GM19324 (cell line): Measurements from ENCODE around the gene MSH4.
"Not testable (repeated sequence)": the region's sequence is repeated elsewhere in the genome, so short reads cannot be mapped to it uniquely, and the experiment has no call there.

Source experiments
- ATAC-seq: cut with Tn5 transposase; IDR thresholded peaks from one replicate; pipeline ENCODE4 v1.9.1; 2021; ENCODE audit warnings: mild to moderate bottlenecking, moderate library complexity; ENCODE audit not compliant: unreplicated experiment, low FRiP score

MSH4 gene

DNA sequence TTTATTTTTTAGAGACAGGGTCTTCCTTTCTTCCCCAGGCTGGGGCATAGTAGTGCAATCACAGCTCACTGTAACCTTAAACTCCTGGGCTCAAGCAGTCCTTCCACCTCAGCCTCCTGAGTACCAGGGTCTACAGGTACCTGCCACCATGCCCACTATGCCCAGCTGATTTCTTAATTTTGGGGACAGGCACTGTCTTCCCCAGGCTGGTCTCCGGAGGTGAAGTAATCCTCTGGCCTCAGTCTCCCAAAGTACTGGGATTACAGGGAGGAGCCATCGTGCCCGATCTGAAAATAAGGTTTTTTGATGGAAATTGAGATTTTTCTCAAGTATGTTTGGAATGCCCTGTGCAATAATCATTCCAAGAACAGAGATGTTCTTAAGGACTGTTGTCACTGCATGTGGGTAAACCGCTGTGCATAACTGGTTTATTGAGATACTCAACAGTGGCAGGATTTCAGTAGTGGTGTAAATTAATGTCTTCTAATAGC is 934 bp upstream of the MSH4 start:
- ATAC-seq = no peak

DNA sequence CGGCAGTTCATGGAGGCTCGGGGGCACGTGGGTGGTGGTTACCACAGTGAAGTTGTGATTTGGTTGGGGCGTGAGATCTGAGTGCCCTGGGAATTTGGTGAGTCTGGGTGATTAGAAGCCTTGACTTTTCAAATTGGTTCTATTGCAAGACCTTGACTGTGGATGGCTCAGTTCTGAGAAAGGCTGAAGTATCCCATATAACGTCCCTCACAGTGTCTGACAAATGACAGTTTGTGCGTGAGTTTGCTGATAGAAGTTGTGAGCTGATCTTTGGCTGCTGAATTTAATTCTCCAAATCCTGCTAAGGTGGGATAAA is 549 bp downstream of the MSH4 start:
- no peak for ATAC-seq

DNA sequence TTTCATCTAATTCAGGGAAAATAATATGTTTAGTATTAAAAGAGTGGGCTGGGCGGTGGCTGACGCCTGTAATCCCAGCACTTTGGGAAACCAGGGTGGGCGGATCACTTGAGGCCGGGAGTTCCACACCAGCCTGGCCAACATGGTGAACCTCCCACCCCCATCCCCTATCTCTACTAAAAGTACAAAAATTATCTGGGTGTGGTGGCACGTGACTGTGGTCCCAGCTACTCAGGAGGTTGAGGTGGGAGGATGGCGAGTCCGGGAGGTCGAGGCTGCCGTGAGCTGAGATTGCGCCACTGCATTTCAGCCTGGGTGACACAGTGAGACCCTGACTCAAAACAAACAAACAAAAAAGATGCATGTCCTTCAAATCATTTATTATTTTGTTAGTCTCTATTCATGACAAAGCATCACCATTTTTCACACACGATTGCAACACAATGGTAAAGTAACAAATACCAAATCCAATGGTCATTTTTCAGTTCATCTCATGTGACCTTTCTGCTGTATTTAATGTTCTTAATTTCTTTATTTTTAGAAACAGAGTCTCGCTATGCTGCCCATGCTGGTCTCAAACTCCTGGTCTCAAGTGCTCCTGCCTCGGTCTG is 1.0 kb downstream of the MSH4 start:
- no peak for ATAC-seq

DNA sequence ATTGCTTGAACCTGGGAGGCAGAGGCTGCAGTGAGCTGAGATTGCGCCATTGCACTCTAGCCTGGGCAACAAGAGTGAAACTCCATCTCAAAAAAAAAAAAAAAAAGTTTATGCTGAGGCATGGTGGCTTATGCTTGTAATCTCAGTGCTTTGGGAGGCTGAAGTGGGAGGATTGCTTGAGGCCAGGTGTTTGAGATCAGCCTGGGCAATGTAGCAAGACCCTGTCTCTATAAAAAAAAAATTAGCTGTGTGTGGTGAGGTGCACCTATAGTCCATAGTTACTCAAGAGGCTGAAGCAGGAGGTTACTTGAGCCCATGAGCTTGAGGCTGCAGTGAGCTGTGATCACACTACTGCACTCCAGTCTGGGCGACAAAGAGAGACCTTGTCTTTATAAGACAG is 4.8 kb downstream of the MSH4 start:
- ATAC-seq = not testable (repeated sequence)

DNA sequence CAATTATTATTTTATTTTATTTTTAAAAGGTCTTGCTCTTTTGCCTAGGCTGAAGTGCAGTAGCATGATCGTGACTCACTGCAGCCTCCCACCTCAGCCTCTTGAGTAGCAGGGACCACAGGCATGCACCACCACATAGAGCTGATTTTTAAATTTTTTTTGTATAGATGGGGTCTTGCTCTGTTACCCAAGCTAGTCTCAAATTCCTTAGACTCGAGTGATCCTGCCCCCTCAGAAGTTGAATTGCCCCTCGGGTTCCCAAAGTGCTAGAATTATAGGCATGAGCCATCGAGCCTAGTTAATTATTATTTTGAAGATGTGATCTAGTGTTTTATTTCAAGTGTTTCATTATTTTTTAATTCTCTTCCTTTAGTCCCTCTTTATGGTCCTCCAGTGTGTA is 12.2 kb downstream of the MSH4 start:
- ATAC-seq = no peak

DNA sequence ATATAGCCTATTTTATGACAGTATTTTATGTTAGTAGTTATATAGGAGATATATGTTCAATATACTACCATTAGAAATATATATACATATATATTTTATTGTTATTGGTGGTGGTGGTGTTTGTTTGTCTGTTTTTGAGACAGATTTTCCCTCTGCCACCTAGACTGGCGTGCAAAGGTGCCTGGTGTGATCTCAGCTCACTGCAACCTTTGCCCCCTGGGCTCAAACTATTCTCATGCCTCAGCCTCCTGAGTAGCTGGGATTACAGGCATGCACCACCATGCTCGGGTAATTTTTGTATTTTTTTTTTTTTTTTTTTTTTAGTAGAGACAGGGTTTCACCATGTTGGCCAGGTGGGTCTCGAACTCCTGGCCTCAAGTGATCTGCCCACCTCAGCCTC is 13.4 kb downstream of the MSH4 start:
- ATAC-seq = not testable (repeated sequence)

DNA sequence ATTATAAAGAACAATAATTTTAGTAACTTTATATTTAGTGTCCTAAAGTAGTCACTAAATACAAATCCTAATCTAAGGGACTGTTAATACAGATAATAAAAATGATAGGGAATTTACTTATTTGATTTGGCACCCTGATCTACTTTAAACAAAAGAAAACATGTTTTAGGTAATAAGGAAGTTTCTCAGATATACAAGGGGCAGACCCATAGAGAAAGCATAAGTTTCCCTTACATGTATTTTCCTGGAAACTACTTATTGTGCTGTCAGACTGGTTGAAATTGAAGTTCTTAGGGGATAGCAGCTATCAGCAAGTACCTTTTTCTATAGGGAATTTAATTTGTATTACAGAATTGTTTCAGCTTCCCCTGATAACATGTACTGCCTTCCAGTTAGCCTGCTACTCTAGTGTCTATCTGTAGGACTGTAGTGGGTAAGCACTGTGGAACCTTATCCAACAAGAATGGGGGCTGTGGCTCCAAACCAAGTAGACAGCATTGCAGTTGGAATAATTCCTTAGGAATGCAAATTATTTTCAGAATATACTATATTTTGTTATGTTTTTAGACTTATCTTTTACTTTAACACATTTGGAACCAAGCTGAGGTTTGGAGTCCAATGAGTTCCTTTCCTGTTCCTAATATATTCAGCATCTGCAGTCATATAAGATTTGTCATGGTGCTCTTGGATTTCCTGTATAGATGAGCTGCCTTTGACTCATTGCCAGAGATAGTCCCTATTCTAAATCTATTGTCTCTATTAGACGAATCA is 14.7 kb downstream of the MSH4 start:
- ATAC-seq = no peak

DNA sequence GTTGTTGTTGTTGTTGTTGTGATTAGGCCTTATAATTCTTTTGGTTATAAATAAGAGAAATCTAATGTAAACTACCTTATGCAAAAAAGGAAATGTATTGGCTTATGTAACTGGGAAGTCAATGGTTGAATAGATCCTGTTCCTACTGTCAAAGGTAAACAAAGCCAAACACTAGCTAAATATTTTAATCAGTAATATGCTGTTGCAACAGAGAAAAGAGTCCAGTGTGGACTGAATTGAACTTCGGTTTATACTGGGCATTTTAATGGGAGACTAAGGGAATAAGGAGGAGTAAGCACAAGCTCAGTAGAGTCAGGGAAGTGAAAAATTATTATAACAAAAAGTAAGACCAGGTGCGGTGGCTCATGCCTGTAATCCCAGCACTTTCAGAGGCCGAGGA is 15.4 kb downstream of the MSH4 start:
- ATAC-seq = no peak

DNA sequence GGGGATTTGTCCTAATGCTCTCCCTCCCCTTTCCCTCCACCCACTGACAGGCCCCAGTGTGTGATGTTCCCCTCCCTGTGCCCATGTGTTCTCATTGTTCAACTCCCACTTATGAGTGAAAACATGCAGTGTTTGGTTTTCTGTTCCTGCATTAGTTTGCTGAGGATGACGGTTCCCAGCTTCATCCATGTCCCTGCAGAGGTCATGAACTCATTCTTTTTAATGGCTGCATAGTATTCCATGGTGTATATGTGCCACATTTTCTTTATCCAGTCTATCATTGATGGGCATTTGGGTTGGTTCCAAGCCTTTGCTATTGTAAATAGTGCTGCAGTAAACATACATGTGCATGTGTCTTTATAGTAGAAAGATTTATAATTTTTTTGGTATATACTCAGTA is 26.9 kb downstream of the MSH4 start:
- ATAC-seq = not testable (repeated sequence)

DNA sequence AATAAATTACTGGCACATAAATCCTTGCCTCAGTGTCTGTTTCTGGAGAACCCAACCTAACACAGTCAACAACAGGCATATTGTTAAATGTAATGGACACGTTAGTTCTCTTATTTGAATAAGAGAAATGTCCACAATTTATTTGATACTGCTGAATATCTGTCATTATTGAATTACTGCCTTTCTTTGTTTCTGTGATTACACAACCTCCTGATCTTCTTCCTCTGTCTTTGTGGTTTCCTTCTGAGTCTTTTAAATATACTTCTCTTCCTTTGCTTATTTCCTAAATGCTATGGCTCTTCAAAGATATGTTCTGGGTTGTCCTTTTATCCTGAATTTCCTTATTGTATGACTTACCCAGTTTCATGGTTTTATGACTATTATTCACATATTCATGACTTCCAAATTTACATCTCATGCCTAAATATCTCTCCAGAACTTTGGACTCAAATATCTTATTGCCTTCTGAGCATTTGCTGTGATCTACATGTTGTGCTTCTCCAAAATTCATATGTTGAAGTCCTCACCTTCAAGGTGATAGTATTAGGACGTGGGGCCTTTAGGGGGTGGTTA is 39.9 kb downstream of the MSH4 start:
- no peak for ATAC-seq

DNA sequence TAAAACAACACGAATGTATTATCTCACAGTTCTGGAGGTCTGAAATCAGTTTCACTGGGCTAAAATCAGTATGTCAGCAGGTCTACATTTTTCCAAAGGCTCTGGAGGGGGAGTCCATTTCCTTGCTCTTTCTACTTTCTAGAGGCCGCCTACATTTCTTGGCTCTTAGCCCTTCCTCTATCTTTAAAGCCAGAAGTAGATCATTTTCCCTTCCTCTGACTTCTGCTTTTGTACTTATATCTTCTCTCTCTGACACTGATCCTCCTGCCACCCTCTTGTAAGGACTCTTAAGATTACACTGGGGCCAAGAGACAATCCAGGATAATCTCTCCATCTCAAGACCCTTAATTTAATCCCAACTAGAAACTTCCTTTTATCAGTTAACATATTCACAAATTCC is 41.4 kb downstream of the MSH4 start:
- no peak for ATAC-seq

DNA sequence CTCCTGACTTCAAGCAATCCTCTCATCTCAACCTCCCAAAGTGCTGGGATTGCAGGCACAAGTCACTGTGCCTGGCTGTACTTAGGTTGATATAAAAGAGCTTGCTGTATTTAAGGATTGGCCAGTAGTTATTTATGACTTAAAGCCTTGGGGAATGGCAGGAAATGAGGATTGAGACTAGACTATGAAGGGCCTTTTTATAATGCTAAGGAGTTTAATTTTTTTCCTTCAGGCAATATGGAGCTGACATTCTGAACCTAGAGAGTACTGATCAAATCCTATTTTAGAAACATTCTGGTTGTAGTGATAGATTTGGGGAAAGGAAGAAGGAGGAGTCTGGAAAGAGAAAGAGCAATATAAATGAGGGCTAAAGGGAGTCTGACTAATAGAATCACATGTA is 44.7 kb downstream of the MSH4 start:
- ATAC-seq = no peak

DNA sequence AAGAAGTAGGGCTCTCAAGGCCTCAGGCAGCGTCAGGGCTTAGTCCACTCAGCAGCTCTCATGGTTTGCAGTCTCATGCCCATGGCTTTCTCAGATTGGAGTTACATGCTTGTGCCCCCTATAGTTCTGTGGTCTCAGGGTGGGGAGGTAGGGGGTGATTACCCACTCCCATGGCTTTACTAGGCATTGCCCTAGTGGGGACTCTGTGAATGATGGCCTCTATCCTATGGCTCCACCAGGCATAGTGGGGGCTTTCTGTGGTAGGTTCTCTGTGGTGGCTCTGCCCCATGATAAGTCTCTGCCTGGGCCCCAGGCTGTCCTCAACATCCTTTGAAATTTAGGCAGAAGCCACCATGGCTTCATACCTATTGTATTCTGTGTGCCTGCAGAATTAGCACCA is 48.9 kb downstream of the MSH4 start:
- ATAC-seq = no peak

DNA sequence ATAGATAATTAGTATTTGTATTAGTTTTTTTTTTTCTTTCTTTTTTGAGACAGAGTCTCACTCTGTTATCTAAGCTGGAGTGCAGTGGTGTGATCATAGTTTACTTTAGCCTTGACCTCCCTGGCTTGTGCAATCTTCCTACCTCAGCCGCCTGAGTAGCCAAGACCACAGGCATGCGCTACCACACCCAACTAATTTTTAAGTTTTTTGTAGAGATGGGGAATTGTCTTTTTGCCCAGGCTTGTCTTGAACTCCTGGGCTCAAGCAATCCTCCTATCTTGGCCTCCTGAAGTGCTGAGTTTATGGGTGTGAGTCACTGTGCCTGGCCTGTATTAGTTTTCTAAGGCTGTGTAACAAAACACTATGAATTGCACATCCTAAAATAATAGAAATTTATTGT is 58.3 kb downstream of the MSH4 start:
- no peak for ATAC-seq

DNA sequence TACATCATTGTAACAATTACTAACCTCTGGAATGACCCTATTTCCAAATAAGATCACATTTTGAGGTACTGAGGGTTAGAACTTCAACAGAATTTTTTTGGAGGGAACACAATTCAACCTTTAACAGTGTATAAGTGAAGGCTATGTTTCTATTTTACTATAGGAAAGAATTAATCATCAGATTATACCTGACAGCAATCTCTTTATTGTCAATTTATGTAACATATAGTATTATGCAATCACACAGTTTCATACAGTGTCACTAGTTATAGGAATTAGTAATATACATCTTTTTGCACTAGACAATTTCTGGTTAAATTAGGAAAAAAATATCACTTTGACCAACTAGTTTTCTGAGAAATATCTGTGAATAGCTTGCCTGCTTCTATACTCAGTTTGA is 59.1 kb downstream of the MSH4 start:
- no peak for ATAC-seq

DNA sequence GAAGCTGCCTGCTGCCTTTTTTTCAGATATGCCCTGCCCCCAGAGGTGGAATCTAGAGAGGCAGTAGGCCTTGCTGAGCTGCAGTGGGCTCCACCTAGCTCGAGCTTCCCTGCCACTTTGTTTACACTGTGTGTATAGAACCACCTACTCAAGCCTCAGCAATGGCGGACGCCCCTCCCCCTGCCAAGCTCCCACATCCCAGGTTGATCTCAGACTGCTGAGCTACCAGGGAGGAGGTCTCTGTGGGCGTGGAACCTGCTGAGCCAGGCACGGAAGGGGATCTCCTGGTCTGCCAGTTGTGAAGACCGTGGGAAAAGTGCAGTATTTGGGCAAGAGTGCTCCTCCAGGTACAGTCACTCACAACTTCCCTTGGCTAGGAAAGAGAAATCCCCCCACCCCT is 65.1 kb downstream of the MSH4 start:
- no peak for ATAC-seq

DNA sequence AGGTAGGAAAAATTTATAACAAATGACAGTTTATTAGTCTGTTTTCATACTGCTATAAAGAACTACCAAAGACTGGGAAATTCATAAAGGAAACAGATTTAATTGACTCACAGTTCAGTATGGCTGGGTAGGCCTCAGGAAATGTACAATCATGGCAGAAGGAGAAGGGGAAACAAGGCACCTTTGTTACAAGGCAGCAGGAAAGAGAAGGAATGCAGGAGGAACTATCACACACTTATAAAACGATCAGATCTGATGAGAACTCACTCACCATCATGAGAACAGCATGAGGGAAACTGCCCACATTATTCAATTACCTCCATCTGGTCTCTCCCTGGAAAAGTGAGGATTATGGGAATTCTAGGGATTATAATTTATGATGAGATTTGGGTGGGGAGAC is 74.3 kb downstream of the MSH4 start:
- ATAC-seq = no peak

DNA sequence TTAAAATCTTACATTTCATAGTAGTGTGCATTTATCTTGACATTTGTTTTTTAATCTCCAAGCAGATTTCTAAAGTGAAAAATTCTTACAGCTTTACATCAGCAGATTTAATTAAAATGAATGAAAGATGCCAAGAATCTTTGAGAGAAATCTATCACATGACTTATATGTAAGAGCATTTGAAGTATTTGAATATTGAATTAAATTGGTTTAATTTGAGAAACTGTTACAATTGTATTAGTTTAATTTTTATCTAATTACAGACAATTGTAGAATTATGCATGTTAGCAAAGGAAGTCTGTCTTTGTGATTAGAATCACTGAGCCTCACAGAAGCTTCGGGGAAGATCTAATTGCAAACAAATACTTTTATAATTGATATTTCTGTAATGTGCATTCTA is 83.3 kb downstream of the MSH4 start:
- no peak for ATAC-seq

DNA sequence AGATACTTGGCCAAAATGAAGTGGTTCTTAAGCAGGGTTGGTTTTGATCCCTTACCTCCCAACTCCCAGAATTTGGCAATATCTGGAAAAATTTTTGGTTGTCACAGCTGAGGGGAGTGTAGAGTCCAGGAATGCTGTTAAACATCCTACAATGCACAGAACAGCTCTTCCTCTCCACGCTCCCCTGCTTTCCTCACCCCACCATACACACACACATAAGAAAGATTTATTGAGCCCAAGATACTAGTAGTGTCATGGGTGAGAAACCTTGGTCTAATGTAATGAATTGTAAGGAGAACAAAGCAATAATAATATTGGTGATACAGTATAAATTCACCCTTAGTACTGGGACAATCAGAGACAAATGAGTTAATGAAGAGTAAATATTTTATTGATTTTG is 87.8 kb downstream of the MSH4 start:
- ATAC-seq = no peak

DNA sequence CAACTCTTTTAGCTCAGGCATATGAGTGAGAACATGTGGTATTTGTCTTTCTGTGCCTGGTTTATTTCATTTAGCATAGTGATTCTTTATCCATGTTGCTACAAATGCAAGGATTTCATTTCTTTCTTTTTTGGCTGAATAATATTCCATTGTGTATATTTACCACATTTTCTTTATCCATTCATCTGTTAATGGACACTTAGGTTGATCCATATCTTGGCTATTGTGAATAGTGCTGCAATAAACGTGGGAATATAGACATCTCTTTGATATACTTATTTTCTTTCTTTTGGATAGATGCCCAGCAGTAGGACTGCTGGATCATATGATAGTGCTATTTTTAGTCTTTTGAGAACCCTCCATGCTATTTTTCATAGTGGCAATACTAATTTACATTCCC is 104.7 kb downstream of the MSH4 start:
- no peak for ATAC-seq

DNA sequence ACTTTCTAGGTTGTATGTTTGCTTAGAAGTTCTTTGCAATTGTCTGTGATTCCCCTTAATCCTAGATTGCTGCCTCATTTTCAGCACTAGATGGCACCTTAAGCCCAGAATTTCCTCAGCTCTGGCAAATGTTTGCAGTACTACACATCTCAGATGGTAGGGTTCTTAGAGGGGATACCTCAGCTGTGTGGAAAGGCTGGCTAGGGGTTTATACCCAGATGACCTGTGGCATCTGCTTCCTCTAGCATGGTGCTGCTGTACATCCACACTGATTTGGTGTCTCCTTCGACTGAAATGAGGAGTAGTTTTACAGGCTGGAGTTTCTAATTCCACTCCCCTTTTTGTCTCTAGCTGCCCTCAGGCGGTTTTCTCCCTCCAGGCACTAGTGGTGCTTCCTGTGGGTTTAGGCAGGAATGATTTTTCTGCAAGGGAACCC is 112.1 kb downstream of the MSH4 start:
- no peak for ATAC-seq

DNA sequence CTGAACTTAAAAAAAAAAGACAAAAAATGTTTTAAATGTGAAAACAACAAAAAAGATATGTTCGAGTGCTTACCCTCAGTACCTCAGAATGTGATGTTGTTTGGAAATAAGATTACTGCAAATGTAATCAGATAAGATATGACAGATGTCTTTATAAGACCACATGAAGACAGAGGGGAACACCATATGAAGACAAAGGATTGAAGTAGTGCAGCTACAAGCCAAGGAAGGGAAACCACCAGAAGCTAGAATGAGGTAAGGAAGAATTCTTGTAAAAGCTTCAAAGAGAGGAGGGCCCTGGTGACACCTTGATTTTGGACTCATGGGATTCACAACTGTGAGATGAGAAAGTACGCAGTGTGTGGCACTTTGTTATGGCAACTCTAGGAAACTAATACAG is 120.2 kb downstream of the MSH4 start:
- ATAC-seq = no peak
